Sigmoid colon (tissue), 4 donors: Measurements from ENCODE around the gene DPP3.

Experiments used
- CTCF ChIP-seq, 4 experiments: fragments of 450-650 bp in 3 of 4; fragments of 200-600 bp in 1 of 4; IDR thresholded peaks; one replicate each; pipeline ENCODE4 v1.5.1; 2016 to 2019; ENCODE audit warnings: antibody characterized with exemption in 4 of 4, mild to moderate bottlenecking in 3 of 4, moderate library complexity in 2 of 4
- POLR2A ChIP-seq, 2 donors: fragments of 450-650 bp; IDR thresholded peaks; one replicate each; pipeline ENCODE4 v1.6.1; 2016; ENCODE audit warnings: antibody characterized with exemption in 2 of 2, mild to moderate bottlenecking in 2 of 2, moderate library complexity in 2 of 2
- POLR2AphosphoS5 ChIP-seq, 4 donors: sonication (generic); formaldehyde crosslinking; IDR thresholded peaks; one replicate each; pipeline ENCODE4 v1.6.1; 2017; ENCODE audit warnings: antibody characterized with exemption in 4 of 4

GRCh38 chr11:66457826-66458225 lies 22.4 kb upstream of the DPP3 start:
- TF ChIP-seq CTCF (IDR thresholded peaks at IDR 0.05) (no peak), POLR2A (IDR thresholded peaks at IDR 0.05) (no peak), POLR2AphosphoS5 (IDR thresholded peaks at IDR 0.05) (no peak)
